Measurements from ENCODE around the gene HLCS.

The HLCS gene

DNA sequence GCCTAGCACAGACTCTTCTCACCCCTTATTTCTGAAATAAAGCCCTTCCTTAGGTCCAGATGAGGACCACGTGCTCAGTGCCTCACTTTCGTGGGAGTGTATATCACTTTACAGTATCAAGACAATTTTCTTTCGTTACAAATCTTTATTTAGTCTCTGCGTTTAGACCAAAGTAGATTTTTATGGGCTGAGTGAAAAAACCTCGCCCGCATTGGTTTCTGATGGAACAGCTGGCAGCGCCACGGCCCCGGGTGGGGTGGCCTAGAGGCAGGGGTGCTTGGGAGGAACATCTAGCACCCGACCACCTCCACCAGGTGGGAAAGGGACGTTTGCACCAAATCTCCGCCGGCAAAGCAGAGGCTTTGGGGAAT, 260.0 kb downstream of the HLCS start:
- no peak for DNase-seq (ENCODE audit: insufficient read length, low spot score)
- TF ChIP-seq, protein P1, sequence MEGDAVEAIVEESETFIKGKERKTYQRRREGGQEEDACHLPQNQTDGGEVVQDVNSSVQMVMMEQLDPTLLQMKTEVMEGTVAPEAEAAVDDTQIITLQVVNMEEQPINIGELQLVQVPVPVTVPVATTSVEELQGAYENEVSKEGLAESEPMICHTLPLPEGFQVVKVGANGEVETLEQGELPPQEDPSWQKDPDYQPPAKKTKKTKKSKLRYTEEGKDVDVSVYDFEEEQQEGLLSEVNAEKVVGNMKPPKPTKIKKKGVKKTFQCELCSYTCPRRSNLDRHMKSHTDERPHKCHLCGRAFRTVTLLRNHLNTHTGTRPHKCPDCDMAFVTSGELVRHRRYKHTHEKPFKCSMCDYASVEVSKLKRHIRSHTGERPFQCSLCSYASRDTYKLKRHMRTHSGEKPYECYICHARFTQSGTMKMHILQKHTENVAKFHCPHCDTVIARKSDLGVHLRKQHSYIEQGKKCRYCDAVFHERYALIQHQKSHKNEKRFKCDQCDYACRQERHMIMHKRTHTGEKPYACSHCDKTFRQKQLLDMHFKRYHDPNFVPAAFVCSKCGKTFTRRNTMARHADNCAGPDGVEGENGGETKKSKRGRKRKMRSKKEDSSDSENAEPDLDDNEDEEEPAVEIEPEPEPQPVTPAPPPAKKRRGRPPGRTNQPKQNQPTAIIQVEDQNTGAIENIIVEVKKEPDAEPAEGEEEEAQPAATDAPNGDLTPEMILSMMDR (IDR thresholded peaks at IDR 0.05; ENCODE audit: insufficient read depth, missing control alignments) = no peak
- FAIRE-seq = no peak

DNA sequence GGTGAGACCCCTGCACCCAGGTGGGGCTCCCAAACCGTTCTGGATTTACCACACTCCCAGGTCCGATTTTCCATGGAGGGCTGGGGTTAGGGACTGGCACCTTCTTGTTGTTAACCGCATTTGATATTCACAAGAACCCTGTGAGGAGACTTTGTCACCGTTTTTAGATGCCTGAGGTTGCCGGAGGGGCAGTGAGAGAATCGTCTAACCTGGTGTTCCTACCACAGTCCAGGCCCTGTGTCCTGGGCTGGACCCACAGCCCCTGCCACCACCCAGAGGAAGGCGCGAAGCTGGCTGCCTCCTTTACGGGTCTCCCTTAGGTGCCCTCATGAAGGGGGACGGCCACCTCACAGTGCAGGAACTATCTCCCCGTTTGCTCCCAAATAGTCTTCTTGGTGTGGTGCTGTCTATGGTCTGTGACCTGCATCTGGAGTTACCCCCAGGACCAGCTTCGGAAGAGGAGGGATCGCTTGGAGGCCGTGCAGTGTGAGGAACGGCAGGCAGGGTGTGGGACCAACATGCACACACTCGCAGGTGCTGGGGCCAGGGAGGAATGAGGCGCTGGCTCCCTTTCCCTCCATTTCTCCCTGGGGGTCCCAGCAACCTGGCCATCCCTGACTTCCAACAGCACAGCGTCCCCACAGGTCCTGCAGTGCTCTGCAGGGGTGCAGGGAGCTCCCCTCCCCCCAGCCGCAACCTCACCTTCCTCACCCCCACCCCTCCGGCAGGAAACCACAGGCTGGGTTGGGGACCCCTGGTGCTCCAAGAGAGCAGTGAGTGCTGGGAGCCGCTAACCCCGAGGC, 260.6 kb downstream of the HLCS start:
- TF ChIP-seq, protein P1 (IDR thresholded peaks at IDR 0.05; ENCODE audit: insufficient read depth, missing control alignments) = no peak
- FAIRE-seq (no peak), DNase-seq (ENCODE audit: insufficient read length, low spot score) (no peak)

DNA sequence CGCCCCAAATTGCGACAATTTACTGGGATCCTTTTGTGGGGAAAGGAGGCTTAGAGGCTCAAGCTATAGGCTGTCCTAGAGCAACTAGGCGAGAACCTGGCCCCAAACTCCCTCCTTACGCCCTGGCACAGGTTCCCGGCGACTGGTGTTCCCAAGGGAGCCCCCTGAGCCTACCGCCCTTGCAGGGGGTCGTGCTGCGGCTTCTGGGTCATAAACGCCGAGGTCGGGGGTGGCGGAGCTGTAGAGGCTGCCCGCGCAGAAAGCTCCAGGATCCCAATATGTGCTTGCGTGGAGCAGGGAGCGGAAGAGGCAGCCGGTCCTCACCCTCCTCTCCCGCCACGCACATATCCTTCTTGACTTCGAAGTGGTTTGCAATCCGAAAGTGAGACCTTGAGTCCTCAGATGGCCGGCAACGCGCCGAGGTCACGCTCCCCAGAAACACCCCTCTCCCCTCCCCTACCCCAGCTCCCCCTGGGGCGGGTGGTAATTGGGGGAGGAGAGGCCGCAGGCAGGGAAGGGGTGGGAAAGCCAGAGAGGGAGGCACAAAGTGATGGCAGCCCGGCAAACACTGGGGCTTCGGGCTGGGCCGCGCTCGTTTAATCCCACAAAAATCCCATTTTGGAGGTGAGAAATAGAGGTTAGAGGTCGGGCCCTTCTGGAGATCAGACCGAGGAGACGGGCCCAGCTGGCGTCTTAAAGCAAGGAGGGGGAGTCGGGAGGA, 261.4 kb downstream of the HLCS start:
- FAIRE-seq = no peak
- TF ChIP-seq, protein P1 (IDR thresholded peaks at IDR 0.05; ENCODE audit: insufficient read depth, missing control alignments) = no peak
- DNase-seq (ENCODE audit: insufficient read length, low spot score) = no peak

DNA sequence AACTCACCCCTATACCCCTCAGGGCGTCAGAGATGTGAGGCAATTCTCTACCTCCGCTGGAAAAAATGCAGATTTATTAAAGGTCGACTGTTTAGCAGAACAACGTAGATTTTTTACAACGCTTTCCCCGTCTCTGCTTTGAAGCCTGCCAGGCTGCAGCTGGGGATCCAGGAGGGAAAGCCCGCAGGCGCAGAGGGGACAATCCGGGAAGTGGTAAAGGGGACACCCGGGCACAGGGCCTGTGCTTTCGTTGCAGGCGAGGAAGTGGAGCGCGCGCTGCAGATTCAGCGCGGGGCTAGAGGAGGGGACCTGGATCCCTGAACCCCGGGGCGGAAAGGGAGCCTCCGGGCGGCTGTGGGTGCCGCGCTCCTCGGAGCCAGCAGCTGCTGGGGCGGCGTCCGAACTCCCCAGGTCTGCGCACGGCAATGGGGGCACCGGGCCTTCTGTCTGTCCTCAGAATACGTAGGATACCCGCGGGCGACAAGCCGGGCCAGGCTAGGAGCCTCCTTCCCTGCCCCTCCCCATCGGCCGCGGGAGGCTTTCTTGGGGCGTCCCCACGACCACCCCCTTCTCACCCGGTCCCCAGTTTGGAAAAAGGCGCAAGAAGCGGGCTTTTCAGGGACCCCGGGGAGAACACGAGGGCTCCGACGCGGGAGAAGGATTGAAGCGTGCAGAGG, 262.1 kb downstream of the HLCS start:
- no peak for DNase-seq (ENCODE audit: insufficient read length, low spot score)
- TF ChIP-seq, protein P1 (IDR thresholded peaks at IDR 0.05; ENCODE audit: insufficient read depth, missing control alignments) = no peak
- no peak for FAIRE-seq

DNA sequence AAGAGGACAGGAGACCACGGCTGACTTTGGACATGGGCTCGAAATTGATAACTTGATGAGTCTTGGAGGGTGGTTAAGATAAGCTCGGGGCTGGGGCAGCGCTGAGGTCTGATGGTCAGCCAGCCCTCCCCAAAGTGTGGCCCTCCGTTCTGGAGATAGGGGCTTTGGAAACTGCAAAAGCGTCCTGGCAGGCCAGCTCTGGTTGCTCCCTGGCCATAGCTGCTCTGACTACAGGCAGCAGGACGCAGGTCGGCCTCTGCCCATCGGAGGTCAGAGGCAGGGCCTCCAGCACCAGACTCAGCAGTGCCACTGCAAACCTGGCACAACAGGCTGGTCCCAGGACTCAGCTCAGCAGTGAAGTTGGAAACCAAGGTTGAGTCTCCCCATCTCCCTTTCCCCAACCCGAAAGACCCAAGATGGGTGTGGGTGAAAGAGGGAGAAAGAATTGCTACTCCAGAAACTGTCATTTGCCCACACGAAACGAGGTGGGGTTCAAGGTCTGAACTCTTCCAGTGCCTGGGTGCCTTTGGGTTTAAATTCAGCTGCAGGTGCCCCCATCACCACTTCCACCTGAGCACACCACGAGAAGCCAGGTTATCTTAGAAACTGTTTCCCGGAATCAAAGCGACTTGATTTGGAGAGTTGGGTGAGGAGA, 262.7 kb downstream of the HLCS start:
- DNase-seq (ENCODE audit: insufficient read length, low spot score) = no peak
- FAIRE-seq = no peak
- TF ChIP-seq, protein P1 (IDR thresholded peaks at IDR 0.05; ENCODE audit: insufficient read depth, missing control alignments) = no peak

DNA sequence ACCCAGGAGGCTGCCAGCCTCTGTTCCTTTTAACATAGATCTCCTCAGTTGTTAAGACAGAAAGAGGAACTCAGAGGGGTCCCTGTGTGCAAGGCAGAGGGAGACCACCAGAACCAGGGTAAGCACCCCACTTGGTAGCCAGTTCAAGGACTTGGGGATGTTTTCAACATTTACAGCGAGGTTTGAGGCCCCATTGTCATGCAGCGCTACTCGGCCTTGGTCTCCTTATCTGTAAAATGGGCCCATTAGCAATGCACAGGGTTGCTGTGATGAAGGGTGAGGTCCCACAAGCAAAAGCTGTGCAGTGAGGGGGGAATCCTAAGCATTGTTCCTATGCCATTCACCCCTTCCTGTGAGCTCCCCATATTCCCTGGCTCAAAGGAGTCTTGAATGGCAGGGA, 263.3 kb downstream of the HLCS start:
- DNase-seq (ENCODE audit: insufficient read length, low spot score) = no peak
- TF ChIP-seq, protein P1 (IDR thresholded peaks at IDR 0.05; ENCODE audit: insufficient read depth, missing control alignments) = no peak
- no peak for FAIRE-seq
